Measurements from ENCODE around the gene MTCL1. TPM values are rescaled to one million over a fixed set of nuclear protein-coding genes. Genes with fewer than 3 reads are reported as not detected.
A peak's percentile ranks its signal among the peaks of the same experiment; 100 is the strongest.

Gene MTCL1
- total RNA-seq, 2 donors from 2014 or later: 11.2 to 73.1 TPM

- DNase-seq (ENCODE audit: low spot score): no peak
- intact Hi-C loops (cut with DNase I): no loop called here
- TF ChIP-seq POLR2AphosphoS5 (IDR thresholded peaks at IDR 0.05): no peak
- no peak for TF ChIP-seq CTCF (IDR thresholded peaks at IDR 0.05)
- no peak for TF ChIP-seq POLR2A (IDR thresholded peaks at IDR 0.05)
- Histone ChIP-seq H3K9me3 (no peaks in the 10 kb centered on the region), H3K27ac (no peak overlapping the region), H3K4me1 (replicated peaks) (no peaks in the 10 kb centered on the region), H3K36me3 (no peaks in the 10 kb centered on the region), H3K27me3 (replicated peaks; ENCODE audit: insufficient read depth) (no peaks in the 10 kb centered on the region), H3K4me3 (no peak overlapping the region)
- 93% methylated on average over 9 of the region's 9 CpGs for WGBS
These were observed 31.8 kb upstream of the MTCL1 start for GRCh38 chr18:8673256-8674209.

- H3K27ac ChIP-seq: no peak overlapping the region
- no peaks in the 10 kb centered on the region for H3K4me1 ChIP-seq (replicated peaks)
- no peaks in the 10 kb centered on the region for H3K27me3 ChIP-seq (replicated peaks; ENCODE audit: insufficient read depth)
- no peak overlapping the region for H3K4me3 ChIP-seq
- no peak for TF ChIP-seq POLR2A (IDR thresholded peaks at IDR 0.05)
- TF ChIP-seq CTCF (IDR thresholded peaks at IDR 0.05): no peak
- no peak for TF ChIP-seq POLR2AphosphoS5 (IDR thresholded peaks at IDR 0.05)
- H3K9me3 ChIP-seq: no peaks in the 10 kb centered on the region
- WGBS: 94% methylated on average over 4 of the region's 4 CpGs
- H3K36me3 ChIP-seq: no peaks in the 10 kb centered on the region
- DNase-seq (ENCODE audit: low spot score): no peak
- intact Hi-C loops (cut with DNase I): no loop called here
These were observed 30.3 kb upstream of the MTCL1 start for GRCh38 chr18:8675057-8675456.

DNA sequence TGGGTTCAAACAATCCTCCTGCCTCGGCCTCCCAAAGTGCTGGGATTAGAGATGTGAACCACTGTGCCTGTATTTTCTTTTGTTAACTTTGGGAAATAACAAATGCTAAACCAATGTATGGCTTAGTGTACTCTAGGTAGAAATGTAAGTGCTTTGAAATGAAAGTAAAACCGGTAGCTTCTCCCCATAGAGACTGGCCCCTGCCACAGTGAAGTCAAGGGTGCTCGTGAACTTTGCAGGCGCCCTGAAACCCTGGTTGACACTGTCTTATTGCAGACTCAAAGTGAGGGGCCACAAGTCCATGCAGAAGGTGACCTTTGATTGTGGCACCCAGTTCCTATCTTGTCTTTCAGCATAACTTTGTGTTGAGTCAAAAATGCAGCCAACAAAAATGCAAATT, 24.2 kb upstream of the MTCL1 start:
- no peaks in the 10 kb centered on the region for H3K4me1 ChIP-seq (replicated peaks)
- H3K9me3 ChIP-seq: no peaks in the 10 kb centered on the region
- H3K4me3 ChIP-seq: no peak overlapping the region
- TF ChIP-seq POLR2A (IDR thresholded peaks at IDR 0.05): no peak
- TF ChIP-seq CTCF (IDR thresholded peaks at IDR 0.05): no peak
- TF ChIP-seq POLR2AphosphoS5 (IDR thresholded peaks at IDR 0.05): no peak
- H3K36me3 ChIP-seq: no peaks in the 10 kb centered on the region
- no peak overlapping the region for H3K27ac ChIP-seq
- no peaks in the 10 kb centered on the region for H3K27me3 ChIP-seq (replicated peaks; ENCODE audit: insufficient read depth)
- intact Hi-C loops (cut with DNase I): no loop called here
- no peak for DNase-seq (ENCODE audit: low spot score)
- WGBS: 96% methylated on average over 4 of the region's 4 CpGs

DNA sequence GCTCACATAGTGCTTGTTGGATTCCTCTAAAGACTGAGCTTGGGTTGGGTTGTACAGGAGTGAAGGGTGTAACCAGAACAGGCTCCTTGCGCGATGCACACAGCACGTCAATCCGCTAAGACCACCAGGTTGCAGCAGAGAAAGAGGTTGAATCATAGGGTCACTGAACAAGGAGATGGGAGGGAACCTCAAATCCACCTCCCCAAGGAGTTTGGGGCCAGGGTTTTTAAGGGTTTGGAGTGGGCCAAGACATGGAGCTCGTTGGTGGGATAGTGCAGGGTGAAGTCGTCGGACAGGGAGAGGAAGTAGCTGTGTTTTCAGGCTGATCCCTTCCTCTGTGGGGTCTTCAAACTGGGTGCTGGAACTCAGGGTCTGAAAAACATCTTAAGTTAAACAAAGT, 20.8 kb upstream of the MTCL1 start:
- intact Hi-C loops (cut with DNase I): no loop called here
- no peaks in the 10 kb centered on the region for H3K27me3 ChIP-seq (replicated peaks; ENCODE audit: insufficient read depth)
- WGBS: 96% methylated on average over 7 of the region's 7 CpGs
- H3K4me1 ChIP-seq (replicated peaks): no peaks in the 10 kb centered on the region
- peak overlapping the region in 1 of 2 donors; percentile 60 for H3K27ac ChIP-seq
- H3K4me3 ChIP-seq: no peak overlapping the region
- TF ChIP-seq POLR2A (IDR thresholded peaks at IDR 0.05) (no peak), CTCF (IDR thresholded peaks at IDR 0.05) (no peak), POLR2AphosphoS5 (IDR thresholded peaks at IDR 0.05) (no peak)
- DNase-seq (ENCODE audit: low spot score): no peak
- H3K36me3 ChIP-seq: no peaks in the 10 kb centered on the region
- no peaks in the 10 kb centered on the region for H3K9me3 ChIP-seq
